DMS 273 treated with DMSO at 0.1 percent for 48 hours (cell line): ENCODE data around the gene CA5A.
A peak's percentile ranks its signal among the peaks of the same experiment; 100 is the strongest.
"Not testable (repeated sequence)": the region's sequence is repeated elsewhere in the genome, so short reads cannot be mapped to it uniquely, and the experiment has no call there.

Experiments used
- DNase-seq: peaks from one replicate; lab custom pipeline; 2025; lab: John Stamatoyannopoulos, UW

The CA5A gene

GRCh38 chr16:87947356-87948118, 11.2 kb upstream of the CA5A start:
- no peak for DNase-seq

DNA sequence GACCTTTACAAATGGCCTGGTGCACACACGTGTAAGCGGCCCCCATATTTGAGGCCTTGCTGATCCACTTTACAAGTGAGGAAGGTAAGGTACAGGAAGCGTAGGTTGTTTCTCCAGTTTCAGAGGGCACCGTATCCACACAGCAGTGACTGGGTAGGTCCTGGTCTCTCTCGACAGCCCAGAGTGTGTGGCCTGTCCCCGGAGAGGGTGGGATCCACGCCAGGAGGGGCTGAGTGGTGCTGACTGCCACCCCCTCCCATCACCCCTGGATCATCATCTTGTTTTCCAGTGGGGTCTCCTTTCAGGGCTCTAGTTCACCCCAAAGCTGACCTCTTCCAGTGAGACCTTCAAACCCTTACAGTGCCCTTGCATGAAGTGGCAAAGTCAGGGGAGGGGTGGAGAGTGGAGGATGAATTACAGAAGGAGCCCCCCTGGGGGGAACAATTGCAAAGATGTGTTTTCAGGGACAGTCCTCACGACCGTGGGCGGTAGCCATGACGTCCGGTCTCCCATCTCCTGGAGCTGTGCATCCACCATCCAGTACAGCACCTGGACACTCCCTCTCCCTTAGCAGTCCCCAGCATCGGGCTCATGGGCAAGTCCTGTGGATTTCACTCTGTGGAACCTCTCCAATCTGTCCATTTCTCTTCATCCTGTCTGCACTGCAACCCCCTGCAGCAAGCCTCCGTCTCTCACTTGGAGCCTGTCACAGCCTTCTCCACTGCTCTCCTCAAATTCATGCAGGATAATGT, 10.4 kb upstream of the CA5A start:
- no peak for DNase-seq

DNA sequence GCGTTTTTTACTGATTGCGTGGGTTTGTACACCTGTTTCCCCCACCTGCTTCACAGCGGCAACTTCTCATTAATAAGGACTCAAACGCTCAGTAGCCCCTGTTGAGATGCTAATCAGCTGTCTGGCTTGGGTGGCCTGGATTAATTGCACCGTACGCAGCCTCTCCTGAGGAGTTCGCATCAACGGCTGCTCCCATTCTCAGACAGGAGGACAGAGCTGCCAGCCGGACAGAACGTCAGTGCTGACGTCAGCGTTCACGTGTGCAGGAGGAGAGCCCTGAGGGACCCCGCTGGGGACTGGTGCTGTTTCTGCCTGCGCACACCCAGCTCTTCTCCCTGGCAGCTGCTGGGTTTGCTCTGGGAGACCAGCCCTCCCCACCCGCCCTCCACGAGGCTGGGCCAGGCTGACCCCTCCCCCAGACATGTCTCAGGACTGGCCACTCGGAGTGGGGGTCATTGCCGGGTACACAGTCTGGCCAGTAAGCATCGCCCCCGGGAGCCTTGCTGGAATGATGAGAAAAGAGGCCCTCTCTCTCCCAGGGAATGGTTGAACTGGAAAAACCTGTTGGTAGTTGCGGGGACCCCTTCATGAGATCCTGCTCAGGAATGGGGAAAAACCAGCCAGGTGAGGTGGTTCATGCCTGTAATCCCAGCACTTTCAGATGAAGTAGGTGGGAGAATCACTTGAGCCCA, 9.2 kb upstream of the CA5A start:
- DNase-seq = no peak

GRCh38 chr16:87942680-87943079, 6.4 kb upstream of the CA5A start:
- no peak for DNase-seq

GRCh38 chr16:87939562-87940423, 3.5 kb upstream of the CA5A start:
- DNase-seq = no peak

GRCh38 chr16:87938412-87938949, 2.2 kb upstream of the CA5A start:
- no peak for DNase-seq

- not testable (repeated sequence) for DNase-seq
Measured at GRCh38 chr16:87937231-87937542, 858 bp upstream of the CA5A start.

GRCh38 chr16:87936016-87936374, 334 bp downstream of the CA5A start:
- not testable (repeated sequence) for DNase-seq

DNA sequence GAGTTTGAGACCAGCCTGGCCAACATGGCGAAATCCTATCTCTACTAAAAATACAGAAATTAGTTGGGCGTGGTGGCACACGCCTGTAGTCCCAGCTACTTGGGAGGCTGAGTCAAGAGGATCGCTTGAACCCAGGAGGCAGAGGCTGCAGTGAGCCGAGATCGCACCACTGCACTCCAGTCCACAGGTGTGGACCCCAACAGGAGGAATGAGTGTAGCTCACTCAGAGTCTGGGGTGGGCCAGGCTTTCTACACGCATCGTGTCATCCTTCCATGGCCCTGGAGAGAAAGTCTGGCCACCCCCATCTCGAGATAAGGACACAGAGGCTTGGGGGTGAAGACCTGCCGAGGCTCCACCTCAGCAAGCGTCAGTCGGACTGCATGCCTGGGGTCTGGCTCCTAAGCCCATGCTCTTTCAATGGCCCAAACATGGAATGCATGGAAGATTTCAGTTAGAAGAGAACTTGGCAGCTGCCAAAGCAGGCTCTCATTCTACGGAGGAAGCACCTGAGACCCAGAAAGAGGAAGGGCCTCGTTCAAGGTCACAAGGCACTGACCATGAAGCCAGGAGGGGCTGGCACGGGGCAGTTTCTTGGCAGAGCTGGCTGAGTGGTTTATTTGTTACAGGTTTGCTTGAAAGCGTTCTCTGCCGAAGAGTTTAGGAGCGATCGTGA, 1.4 kb downstream of the CA5A start:
- DNase-seq = not testable (repeated sequence)

GRCh38 chr16:87933140-87933495, 3.2 kb downstream of the CA5A start:
- no peak for DNase-seq

- DNase-seq = not testable (repeated sequence)
Measured at GRCh38 chr16:87932475-87933139, 3.7 kb downstream of the CA5A start.

GRCh38 chr16:87931504-87931903, 4.8 kb downstream of the CA5A start:
- no peak for DNase-seq

DNA sequence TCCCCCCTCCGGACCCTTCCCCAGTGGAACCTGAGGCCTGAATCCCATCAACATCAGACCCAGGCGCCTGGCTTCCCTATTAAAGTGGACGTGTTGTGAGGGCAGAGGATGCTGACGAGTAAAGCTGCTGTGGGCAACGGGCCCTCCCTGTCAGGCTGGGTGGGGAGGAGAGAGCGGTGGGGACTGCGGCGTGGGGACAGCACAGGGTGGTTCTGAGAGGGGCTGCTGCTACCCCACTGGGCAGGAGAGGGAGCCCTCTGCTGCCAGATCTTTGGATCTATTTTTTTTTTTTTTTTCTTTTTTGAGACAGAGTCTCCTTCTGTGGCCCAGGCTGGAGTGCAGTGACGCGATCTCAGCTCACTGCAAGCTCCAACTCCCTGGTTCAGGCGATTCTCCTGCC, 5.9 kb downstream of the CA5A start:
- DNase-seq = no peak

DNA sequence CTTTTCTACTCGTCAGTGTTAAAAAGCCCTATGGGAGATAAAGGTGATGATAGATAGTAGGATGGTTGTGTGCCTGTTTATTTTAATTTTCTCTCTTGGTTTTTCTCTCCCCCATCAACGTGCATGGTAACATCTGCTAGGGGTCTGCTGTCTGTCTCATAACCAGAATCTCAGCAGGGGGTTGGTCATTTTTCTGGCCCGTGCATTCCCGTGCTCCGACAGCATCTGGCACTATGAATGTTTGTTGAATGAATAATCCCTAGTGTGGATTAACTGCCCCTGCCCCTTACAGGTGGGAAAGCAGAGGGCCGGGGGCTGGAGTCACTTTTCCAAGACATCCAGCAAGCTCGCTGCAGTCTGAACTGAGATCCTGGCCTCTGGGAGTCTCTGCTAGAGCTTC, 6.3 kb downstream of the CA5A start:
- DNase-seq = no peak

- no peak for DNase-seq
Measured at GRCh38 chr16:87927195-87927562, 9.2 kb downstream of the CA5A start.

DNA sequence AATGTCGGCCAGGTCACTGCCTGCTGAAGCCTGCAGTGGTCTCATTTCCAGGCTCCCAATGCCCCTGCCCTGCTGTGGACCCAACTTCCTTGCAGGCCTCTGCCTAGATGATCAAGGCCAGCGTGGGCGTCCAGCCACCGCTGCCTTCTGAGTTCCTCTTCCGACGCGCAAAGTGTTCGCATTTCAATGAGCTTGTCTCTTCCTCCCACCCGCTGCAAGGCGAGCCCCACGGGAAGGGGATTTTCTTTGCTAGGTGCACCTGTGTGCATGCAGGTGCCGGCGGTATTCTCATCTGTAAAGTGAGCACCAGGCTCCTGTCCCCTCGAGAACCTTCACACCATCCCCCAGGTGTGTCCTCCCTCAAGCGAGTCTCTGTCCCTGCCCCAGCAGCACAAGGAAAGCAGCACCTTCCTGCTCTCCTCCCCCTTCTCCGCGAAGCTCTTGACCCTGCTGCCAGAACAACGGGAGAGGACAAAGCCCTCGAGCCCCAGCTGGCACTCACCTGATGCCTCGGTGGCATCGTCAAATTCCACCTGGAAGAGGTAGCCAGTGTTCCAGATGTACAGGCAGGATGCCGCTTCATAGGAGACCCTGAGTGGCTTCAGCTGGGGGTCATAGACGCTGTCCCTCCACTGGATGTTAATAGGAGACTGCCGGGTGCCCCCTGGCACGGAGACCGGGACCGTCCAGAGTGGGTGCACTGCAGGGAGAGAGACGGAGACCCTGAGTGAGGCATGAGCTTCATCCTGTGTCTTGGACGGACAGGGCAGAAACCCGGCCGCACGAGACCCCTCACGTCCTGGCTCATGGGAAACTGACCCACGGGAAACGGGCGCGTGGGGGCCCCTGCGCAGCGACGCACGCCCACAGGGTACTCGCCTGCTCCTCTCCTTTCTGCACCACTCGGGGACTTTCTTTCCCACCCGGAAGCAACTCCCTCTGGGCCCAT, 9.8 kb downstream of the CA5A start:
- no peak for DNase-seq

DNA sequence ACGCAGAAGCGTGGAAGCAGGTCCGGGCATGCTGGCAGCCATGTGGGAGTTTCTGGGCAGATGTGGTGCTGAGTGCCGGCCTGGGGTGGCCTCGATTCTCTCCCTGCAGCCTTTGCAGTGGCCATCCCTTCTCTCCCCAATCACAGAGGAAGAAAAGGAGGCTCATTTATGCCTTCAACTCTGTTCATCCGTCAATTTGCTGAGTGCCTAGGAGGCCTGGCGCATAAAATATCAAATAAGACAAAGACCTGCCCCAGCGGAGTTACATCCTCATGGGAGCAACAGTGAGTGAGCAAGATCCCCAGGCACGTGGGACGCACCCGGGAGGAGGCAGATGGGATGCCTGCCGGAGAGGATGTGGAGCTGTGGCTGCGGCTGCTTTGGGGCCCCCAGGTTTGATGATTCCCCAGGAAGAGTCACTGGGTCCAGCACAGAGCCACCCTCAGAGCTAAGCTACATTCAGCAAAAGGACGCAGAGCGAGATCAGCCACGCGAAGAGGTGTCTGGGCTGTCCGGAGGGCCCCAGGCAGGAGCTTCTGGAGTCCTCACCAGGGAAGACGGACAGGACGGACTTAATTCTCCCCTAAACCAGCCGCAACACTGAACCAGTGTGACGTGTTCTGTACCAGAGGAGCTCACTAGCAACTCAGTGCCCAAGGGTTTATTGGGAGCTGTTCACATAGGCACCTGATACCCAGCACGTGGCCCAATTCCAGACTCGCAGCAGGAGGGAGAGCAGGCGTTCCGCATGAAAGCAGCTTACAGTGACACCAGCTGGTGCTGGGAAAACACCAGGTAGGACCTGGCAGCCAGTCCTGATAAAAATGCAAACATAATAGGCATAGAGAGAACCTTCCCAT, 11.3 kb downstream of the CA5A start:
- DNase-seq = peak; percentile 88

- DNase-seq = peak; percentile 80
Measured at GRCh38 chr16:87924041-87924810, 12.1 kb downstream of the CA5A start.
